ENCODE measurements around the gene MYADM.

The MYADM gene

DNA sequence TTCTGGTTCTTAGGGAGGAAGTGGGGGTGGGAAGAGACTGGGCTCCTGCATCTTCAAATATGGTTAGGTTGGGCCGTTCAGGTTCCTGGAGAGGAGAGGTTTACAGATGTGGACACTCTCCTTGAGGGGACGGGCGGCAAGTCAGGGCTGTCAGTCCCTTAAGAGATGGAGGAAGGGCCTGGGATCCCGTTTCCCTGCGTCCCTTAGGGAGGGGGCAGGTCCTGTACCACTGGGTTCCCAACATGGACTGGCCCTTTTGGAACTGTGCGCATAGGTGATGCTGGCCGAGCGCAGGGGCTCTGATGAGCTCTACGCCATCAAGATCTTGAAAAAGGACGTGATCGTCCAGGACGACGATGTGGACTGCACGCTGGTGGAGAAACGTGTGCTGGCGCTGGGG lies 30.5 kb downstream of the MYADM start:
- TF ChIP-seq, protein P1, sequence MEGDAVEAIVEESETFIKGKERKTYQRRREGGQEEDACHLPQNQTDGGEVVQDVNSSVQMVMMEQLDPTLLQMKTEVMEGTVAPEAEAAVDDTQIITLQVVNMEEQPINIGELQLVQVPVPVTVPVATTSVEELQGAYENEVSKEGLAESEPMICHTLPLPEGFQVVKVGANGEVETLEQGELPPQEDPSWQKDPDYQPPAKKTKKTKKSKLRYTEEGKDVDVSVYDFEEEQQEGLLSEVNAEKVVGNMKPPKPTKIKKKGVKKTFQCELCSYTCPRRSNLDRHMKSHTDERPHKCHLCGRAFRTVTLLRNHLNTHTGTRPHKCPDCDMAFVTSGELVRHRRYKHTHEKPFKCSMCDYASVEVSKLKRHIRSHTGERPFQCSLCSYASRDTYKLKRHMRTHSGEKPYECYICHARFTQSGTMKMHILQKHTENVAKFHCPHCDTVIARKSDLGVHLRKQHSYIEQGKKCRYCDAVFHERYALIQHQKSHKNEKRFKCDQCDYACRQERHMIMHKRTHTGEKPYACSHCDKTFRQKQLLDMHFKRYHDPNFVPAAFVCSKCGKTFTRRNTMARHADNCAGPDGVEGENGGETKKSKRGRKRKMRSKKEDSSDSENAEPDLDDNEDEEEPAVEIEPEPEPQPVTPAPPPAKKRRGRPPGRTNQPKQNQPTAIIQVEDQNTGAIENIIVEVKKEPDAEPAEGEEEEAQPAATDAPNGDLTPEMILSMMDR (IDR thresholded peaks at IDR 0.05; ENCODE audit: low read depth, low read length, missing control alignments), result no peak
- no peak for DNase-seq (ENCODE audit: low read depth)
- H3K4me3 ChIP-seq (ENCODE audit: low read depth, low read length), result no peak overlapping the region
- in situ Hi-C loops (cut with HindIII; ENCODE audit: low sequenced_read_pairs), result no loop called here

DNA sequence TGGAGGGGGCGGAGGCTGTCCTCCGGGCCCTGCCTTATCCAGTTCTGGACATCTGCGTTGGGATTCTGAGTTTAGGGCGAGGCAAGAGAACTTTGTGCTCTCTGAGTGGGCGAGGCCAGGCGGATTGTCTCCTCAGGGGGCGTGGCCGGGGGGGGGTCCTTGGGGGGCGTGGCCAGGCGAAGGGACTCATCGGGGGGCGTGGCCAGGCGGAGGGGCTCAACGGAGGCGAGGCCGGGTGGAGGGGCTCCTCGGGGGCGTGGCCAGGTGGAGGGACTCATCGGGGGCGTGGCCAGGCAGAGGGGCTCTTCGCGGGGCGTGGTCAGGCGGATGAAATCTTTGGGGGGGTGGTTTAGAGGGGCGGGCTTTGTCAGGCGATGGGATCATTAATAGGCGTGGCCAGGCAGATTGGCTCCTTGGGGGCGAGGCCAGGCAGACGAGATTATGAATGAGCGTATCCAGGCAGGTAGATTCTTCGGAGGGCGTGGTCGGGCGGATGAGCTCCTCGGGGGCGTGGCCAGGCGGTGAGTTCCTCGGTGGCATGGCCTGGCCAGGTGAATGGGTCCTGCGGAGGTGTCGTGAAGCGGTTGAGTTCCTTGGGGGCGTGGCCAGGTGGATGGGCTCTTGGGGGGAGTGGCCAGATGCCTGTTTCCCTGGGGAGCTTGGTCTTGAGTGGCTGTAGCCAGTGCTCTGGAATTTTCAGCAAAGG lies 31.1 kb downstream of the MYADM start:
- TF ChIP-seq, protein P1 (IDR thresholded peaks at IDR 0.05; ENCODE audit: low read depth, low read length, missing control alignments), result no peak
- no peak for DNase-seq (ENCODE audit: low read depth)
- in situ Hi-C loops (cut with HindIII; ENCODE audit: low sequenced_read_pairs), result no loop called here
- no peak overlapping the region for H3K4me3 ChIP-seq (ENCODE audit: low read depth, low read length)

DNA sequence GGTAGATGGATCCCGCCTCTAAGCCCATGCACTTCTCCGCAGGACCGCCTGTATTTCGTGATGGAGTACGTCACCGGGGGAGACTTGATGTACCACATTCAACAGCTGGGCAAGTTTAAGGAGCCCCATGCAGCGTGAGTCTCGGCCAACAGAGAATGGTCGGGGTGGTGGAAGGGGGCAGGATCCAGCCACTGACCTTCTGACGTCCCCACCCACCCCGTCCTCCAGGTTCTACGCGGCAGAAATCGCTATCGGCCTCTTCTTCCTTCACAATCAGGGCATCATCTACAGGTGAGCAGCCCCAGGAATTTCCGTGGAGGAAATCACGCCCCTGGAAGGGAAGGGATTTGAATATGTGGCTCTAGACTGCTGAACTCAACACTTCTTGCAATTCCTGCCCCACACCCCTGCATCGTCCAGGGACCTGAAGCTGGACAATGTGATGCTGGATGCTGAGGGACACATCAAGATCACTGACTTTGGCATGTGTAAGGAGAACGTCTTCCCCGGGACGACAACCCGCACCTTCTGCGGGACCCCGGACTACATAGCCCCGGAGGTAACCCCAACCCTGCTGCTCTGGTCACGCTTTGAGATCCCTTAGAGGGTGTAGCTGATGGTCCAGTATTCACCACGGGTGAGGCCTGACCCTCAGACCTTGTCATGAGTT lies 32.6 kb downstream of the MYADM start:
- H3K4me3 ChIP-seq (ENCODE audit: low read depth, low read length), result no peak overlapping the region
- TF ChIP-seq, protein P1 (IDR thresholded peaks at IDR 0.05; ENCODE audit: low read depth, low read length, missing control alignments), result no peak
- no peak for DNase-seq (ENCODE audit: low read depth)
- in situ Hi-C loops (cut with HindIII; ENCODE audit: low sequenced_read_pairs), result loop anchor here (25.0 kb wide), 1 partner anchor 137 kb away; no protein-coding TSS in a partner anchor

DNA sequence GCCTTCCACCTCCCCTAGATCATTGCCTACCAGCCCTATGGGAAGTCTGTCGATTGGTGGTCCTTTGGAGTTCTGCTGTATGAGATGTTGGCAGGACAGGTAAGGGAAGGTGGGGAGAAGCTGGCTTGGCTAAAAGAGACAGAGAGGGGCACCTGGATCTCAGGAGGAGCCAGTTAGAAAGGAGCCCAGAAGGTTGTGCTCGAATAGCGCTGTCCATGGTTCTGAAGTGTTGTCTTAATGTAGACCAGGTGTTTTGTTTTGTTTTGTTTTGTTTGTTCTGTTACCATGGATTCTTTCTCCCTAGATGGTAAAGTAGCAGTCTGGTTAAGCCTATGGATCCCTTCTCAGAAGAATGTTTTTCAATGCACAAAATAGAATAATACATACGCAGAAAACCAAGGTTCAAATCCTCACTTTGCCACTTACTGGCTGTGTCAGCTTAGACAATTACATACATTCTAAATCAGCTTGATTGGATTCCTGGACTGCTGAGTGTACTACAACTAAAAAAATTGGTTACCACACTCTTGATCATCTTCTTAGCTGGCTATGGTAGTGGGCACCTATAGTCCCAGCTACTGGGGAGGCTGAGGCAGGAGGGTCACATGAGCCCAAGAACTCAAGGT lies 35.5 kb downstream of the MYADM start:
- H3K4me3 ChIP-seq (ENCODE audit: low read depth, low read length), result no peak overlapping the region
- peak; percentile 19 for DNase-seq (ENCODE audit: low read depth)
- TF ChIP-seq, protein P1 (IDR thresholded peaks at IDR 0.05; ENCODE audit: low read depth, low read length, missing control alignments), result no peak
- in situ Hi-C loops (cut with HindIII; ENCODE audit: low sequenced_read_pairs), result loop anchor here (25.0 kb wide), 1 partner anchor 134 kb away; no protein-coding TSS in a partner anchor

DNA sequence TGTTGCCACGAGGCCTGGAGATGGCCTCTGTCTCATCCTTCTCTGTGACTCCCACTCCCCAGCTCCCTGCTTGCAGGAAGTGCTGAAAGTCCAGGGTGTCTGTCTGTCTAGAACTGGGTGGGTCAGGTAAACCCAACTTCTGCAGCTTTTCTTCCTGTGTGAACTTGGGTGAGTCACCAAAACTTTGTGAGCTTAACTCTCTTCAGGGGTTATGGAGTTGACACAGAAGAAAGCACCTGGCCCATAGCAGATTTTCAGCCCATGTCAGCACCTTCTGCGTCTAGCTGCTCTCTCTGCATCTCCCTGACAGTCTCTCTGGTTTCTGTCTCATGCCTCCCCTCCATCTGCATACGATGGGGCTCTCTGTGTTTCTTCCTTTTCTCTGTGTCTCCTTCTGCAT lies 37.2 kb downstream of the MYADM start:
- in situ Hi-C loops (cut with HindIII; ENCODE audit: low sequenced_read_pairs), result loop anchor here (25.0 kb wide), 1 partner anchor 132 kb away; no protein-coding TSS in a partner anchor
- DNase-seq (ENCODE audit: low read depth), result no peak
- no peak overlapping the region for H3K4me3 ChIP-seq (ENCODE audit: low read depth, low read length)
- TF ChIP-seq, protein P1 (IDR thresholded peaks at IDR 0.05; ENCODE audit: low read depth, low read length, missing control alignments), result no peak

DNA sequence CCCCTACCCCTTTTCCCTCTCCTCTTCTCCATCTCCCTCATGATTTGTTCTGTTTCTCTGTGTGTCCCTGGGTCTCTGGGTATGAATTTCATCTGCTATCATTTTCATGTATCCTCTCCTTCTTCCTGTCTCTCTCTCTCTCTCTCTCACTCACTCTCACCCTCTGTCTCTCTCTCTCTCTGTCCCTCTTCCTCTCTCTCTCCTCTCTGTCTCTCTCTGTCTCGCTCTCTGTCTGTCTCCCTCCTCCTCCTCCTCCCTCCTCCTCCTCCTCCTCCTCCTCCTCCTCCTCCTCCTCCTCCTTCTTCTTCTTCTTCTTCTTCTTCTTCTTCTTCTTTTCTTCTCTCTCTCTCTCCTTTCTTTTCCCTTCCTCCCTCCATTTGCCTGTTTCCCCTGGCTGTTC lies 38.1 kb downstream of the MYADM start:
- in situ Hi-C loops (cut with HindIII; ENCODE audit: low sequenced_read_pairs), result loop anchor here (25.0 kb wide), 1 partner anchor 132 kb away; no protein-coding TSS in a partner anchor
- no peak overlapping the region for H3K4me3 ChIP-seq (ENCODE audit: low read depth, low read length)
- DNase-seq (ENCODE audit: low read depth), result no peak
- TF ChIP-seq, protein P1 (IDR thresholded peaks at IDR 0.05; ENCODE audit: low read depth, low read length, missing control alignments), result no peak
